Measurements from ENCODE around the gene SRXN1. TPM values are rescaled to one million over a fixed set of nuclear protein-coding genes. Genes with fewer than 3 reads are reported as not detected.

Gene SRXN1
- total RNA-seq, 1 donor from 2014 or later = 17.7 TPM

GRCh38 chr20:625360-625932, 27.6 kb downstream of the SRXN1 start:
- H3K36me3 ChIP-seq (ENCODE audit: insufficient read depth, low read length) = no peaks in the 10 kb centered on the region
- DNase-seq (ENCODE audit: low read depth) (no peak), FAIRE-seq (no peak)
- Mint-ChIP-seq H3K4me3 (ENCODE audit: unreplicated experiment) (no peak overlapping the region), H3K27me3 (ENCODE audit: low read depth, unreplicated experiment) (peaks cover 43% of the 10 kb centered on the region), H3K4me1 (ENCODE audit: low read depth, unreplicated experiment) (peaks cover 7% of the 10 kb centered on the region), H3K36me3 (ENCODE audit: low read depth, unreplicated experiment) (no peaks in the 10 kb centered on the region), H3K27ac (ENCODE audit: unreplicated experiment) (no peak overlapping the region), H3K9me3 (ENCODE audit: unreplicated experiment) (peaks cover 5% of the 10 kb centered on the region)
- H3K9me3 ChIP-seq (ENCODE audit: insufficient read depth, low read depth, low read length) = no peaks in the 10 kb centered on the region
- H2AFZ ChIP-seq (ENCODE audit: low read depth, low read length) = no peak overlapping the region
- no peak overlapping the region for H3K4me2 ChIP-seq (ENCODE audit: low read length)
- H3K4me3 ChIP-seq (ENCODE audit: insufficient read depth, low read depth, low read length) = no peak overlapping the region
- H3K27ac ChIP-seq (ENCODE audit: low read depth, low read length) = no peak overlapping the region
- no peak for TF ChIP-seq CTCF (IDR thresholded peaks at IDR 0.05; ENCODE audit: insufficient read depth, low read depth, low read length)
- no peak for TF ChIP-seq EZH2 (IDR thresholded peaks at IDR 0.05; ENCODE audit: insufficient read depth, low read length)
- H3K27me3 ChIP-seq (ENCODE audit: insufficient read depth, low read length) = peaks cover 8% of the 10 kb centered on the region
- H3K9ac ChIP-seq (ENCODE audit: low read length) = no peak overlapping the region
- peaks cover 3% of the 10 kb centered on the region for H3K4me1 ChIP-seq (ENCODE audit: insufficient read depth, low read length)
- no peaks in the 10 kb centered on the region for H3K79me2 ChIP-seq (ENCODE audit: insufficient read depth, low read length)
- H4K20me1 ChIP-seq (ENCODE audit: insufficient read depth, low read length) = no peaks in the 10 kb centered on the region

DNA sequence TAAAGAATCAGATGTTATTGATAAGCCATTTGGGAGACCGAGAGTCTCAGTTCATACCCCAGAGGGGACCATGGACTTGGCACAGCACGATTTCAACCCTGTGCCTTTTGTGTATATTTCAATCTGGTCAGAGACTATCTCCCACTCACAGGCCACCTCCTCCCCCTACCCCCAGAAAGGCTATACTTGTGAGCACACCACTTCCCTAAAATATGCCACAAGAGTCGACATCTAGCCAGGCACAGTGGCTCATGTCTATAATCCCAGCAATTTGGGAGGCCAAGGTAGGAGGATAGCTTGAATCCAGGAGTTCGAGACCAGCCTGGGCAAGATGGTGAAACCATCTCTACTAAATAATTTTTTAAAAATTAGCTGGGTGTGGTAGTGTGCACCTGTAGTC, 29.3 kb downstream of the SRXN1 start:
- Histone ChIP-seq H3K9me3 (ENCODE audit: insufficient read depth, low read depth, low read length) (peaks cover 3% of the 10 kb centered on the region), H3K27ac (ENCODE audit: low read depth, low read length) (no peak overlapping the region), H3K4me2 (ENCODE audit: low read length) (no peak overlapping the region), H3K9ac (ENCODE audit: low read length) (no peak overlapping the region), H3K4me1 (ENCODE audit: insufficient read depth, low read length) (peaks cover 3% of the 10 kb centered on the region), H2AFZ (ENCODE audit: low read depth, low read length) (no peak overlapping the region), H4K20me1 (ENCODE audit: insufficient read depth, low read length) (no peaks in the 10 kb centered on the region), H3K27me3 (ENCODE audit: insufficient read depth, low read length) (peaks cover 10% of the 10 kb centered on the region), H3K36me3 (ENCODE audit: insufficient read depth, low read length) (no peaks in the 10 kb centered on the region), H3K4me3 (ENCODE audit: insufficient read depth, low read depth, low read length) (no peak overlapping the region), H3K79me2 (ENCODE audit: insufficient read depth, low read length) (no peaks in the 10 kb centered on the region)
- peaks cover 7% of the 10 kb centered on the region for H3K4me1 Mint-ChIP-seq (ENCODE audit: low read depth, unreplicated experiment)
- H3K27ac Mint-ChIP-seq (ENCODE audit: unreplicated experiment) = no peak overlapping the region
- FAIRE-seq (no peak), DNase-seq (ENCODE audit: low read depth) (no peak)
- H3K4me3 Mint-ChIP-seq (ENCODE audit: unreplicated experiment) = no peak overlapping the region
- peaks cover 32% of the 10 kb centered on the region for H3K27me3 Mint-ChIP-seq (ENCODE audit: low read depth, unreplicated experiment)
- TF ChIP-seq CTCF (IDR thresholded peaks at IDR 0.05; ENCODE audit: insufficient read depth, low read depth, low read length) (no peak), EZH2 (IDR thresholded peaks at IDR 0.05; ENCODE audit: insufficient read depth, low read length) (no peak)
- peaks cover 13% of the 10 kb centered on the region for H3K9me3 Mint-ChIP-seq (ENCODE audit: unreplicated experiment)
- no peaks in the 10 kb centered on the region for H3K36me3 Mint-ChIP-seq (ENCODE audit: low read depth, unreplicated experiment)

DNA sequence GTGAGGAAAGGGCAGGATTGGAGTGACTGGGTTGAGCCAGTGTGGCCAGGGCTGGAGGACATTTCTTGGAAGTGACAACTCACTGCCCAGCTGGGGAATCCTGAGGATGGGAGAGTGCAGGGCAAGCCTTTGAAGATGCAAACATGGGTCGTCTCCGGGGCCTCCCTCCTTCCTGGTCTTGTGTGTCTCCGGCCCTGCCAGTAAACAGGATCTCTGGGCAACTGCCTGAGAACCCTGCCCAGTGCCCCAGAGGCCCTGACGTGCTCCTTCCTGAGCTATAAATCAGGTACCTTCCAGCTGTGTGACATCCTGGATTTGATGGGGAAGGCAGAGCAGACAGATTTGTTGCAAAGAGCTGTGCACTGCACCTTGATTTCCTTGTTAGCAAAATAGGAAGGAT, 30.0 kb downstream of the SRXN1 start:
- no peak overlapping the region for H2AFZ ChIP-seq (ENCODE audit: low read depth, low read length)
- no peaks in the 10 kb centered on the region for H3K36me3 Mint-ChIP-seq (ENCODE audit: low read depth, unreplicated experiment)
- TF ChIP-seq CTCF (IDR thresholded peaks at IDR 0.05; ENCODE audit: insufficient read depth, low read depth, low read length) (no peak), EZH2 (IDR thresholded peaks at IDR 0.05; ENCODE audit: insufficient read depth, low read length) (no peak)

More for the DNA sequence above, 30.0 kb downstream of the SRXN1 start:
- peaks cover 30% of the 10 kb centered on the region for H3K27me3 Mint-ChIP-seq (ENCODE audit: low read depth, unreplicated experiment)
- FAIRE-seq (no peak), DNase-seq (ENCODE audit: low read depth) (no peak)
- H3K9me3 Mint-ChIP-seq (ENCODE audit: unreplicated experiment) = peaks cover 19% of the 10 kb centered on the region
- Histone ChIP-seq H3K27ac (ENCODE audit: low read depth, low read length) (no peak overlapping the region), H3K36me3 (ENCODE audit: insufficient read depth, low read length) (no peaks in the 10 kb centered on the region), H3K9ac (ENCODE audit: low read length) (no peak overlapping the region), H3K27me3 (ENCODE audit: insufficient read depth, low read length) (peaks cover 10% of the 10 kb centered on the region), H3K4me3 (ENCODE audit: insufficient read depth, low read depth, low read length) (no peak overlapping the region), H3K4me1 (ENCODE audit: insufficient read depth, low read length) (peaks cover 3% of the 10 kb centered on the region), H3K4me2 (ENCODE audit: low read length) (no peak overlapping the region), H3K9me3 (ENCODE audit: insufficient read depth, low read depth, low read length) (peaks cover 9% of the 10 kb centered on the region), H3K79me2 (ENCODE audit: insufficient read depth, low read length) (no peaks in the 10 kb centered on the region), H4K20me1 (ENCODE audit: insufficient read depth, low read length) (no peaks in the 10 kb centered on the region)
- H3K4me3 Mint-ChIP-seq (ENCODE audit: unreplicated experiment) = no peak overlapping the region
- H3K4me1 Mint-ChIP-seq (ENCODE audit: low read depth, unreplicated experiment) = peaks cover 7% of the 10 kb centered on the region
- no peak overlapping the region for H3K27ac Mint-ChIP-seq (ENCODE audit: unreplicated experiment)
